Activated CD4-positive, alpha-beta T cell treated with anti-CD3 and anti-CD28 coated beads, Interleukin-2, amount 50 U/mL, for 24 hours (primary cell): ENCODE data around the gene KRTAP13-4.

Experiments
- DNase-seq, 2 donors: peaks; one replicate each; pipeline ENCODE4 v3.0.0-alpha.2; 2020; ENCODE audit warnings: low read depth in 1 of 2, low spot score in 1 of 2

Gene KRTAP13-4, protein sequence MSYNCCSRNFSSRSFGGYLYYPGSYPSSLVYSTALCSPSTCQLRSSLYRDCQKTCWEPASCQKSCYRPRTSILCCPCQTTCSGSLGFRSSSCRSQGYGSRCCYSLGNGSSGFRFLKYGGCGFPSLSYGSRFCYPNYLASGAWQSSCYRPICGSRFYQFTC

DNA sequence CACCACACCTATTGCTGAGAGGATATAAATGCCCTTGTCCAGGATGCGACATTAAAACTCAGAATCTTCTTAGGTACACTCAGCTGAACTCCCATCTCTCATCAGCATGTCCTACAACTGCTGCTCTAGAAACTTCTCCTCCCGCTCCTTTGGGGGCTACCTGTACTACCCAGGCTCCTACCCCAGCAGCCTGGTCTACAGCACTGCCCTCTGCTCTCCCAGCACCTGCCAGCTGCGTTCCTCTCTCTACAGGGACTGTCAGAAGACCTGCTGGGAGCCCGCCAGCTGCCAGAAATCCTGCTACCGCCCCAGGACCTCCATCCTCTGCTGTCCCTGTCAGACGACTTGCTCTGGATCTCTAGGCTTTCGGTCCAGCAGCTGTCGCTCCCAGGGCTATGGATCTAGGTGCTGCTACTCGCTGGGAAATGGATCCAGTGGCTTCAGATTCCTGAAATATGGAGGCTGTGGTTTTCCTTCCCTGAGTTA is at the start of gene KRTAP13-4:
Gene KRTAP13-4 (plus strand): TSS at position 51 of the 486 bp plus-strand sequence. CDS start 56 bp downstream, at position 107.
- no peak for DNase-seq

DNA sequence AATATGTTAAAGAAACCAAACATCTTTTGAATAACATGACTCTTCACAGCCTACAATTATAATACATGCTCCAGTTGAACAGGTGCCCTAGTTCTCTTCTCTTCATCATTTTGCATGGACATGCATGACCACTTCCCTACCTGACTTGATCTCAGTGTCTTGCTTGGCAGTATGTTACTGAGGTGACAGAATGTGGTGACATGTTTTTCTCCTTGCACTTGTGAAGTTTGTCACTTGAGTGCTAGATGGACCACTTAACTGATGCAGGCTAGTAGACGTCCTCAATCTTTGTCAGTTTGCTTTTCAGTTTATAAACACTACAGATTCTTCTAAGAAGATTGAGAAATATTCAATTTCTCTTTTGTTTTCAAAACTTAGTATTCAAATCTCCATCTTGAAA is 47.8 kb upstream of the KRTAP13-4 start:
- no peak for DNase-seq

DNA sequence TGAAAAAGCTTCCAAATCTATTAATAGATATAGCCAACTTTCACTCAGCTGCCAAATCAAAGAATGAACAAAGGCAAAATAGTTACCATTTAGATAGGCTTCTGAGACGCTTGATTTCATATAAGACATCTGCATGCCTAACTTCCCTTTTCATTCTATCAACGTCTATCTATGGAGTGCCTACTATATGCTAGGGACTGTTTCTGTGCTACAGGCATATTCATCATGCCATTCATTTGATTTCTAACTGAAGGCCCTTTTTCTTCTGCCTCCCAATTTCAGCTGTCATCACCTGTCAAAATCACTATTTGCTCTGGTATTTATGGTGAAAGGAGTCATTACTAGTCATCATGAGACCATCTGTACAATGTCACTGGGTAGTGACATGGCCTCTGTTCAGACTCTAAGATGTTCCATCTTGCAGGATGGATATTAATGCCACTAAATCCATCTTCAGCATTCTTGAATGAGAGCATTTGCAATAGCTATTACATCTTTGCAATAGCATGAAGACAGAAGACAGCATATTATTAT is 38.5 kb upstream of the KRTAP13-4 start:
- no peak for DNase-seq

DNA sequence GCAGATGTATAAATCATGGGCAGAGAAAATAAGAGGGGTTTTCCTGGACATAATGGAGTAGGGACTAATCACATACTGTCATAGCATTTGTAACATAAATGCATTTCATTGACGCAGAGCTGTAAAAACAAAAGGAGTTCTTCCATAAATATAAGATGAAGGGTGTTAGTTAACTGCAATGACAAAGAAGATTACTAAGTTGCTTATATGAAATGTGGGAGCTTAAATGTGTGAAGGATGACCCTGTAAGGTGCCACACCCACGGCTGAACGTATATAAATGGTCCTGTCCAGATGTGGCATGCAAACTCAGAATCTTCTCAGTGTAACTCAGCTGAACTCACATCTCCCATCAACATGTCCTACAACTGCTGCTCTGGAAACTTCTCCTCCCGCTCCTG is 34.3 kb upstream of the KRTAP13-4 start, which contains the start of gene KRTAP13-1:
Gene KRTAP13-1 (plus strand): TSS at position 301 of the 400 bp plus-strand sequence. CDS start 56 bp downstream, at position 357.
- no peak for DNase-seq

DNA sequence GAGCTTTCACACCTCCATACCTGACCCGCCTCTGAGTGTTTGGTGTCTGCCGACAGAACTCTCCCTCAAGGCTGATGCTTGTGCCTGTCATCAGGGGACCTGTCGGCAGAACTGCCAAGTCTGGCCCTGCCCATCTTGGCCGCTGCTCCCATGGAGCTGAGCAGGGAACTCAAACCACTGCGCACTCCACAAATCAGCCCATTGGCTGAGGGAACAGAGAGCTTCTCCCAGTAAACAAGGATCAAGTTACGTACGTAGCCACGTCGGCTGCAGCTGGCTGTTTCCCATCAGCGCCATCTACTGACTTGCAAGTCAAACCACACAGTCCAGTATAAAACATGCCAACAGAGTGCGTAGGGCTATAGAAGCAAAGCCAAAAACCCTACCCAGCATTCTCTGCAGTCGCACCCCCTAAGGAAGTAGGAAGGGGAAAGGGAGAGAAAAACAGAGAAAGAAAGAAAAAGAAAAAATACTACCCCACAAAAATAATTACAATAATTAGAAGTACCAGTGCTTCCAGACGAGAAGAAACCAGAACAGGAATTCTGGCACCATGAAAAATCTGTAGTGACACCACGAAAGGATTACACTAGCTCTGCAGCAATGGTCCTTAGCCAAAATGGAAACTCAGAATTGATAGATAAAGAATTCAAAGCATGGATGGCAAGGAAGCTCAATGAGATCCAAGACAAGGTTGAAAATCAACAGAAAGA is 21.1 kb upstream of the KRTAP13-4 start:
- no peak for DNase-seq

DNA sequence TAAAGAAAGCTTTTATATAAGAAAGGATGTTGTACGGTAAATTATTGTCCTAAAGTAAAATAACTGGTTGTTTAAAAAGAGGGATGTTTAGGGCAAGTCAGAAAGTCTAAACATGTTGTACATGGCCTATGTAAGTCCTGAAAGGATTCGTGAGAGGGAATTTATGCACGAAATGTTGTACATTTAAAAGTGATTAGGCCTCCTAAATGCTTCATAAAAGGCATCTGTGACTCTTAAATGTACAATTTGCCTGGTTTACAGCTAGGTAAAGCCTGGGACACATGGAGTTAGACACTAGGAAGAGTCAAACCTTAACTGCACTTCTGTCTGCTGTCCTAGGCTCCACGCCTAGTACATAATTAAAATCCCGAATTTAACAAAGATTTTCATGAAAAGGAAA is 14.0 kb upstream of the KRTAP13-4 start:
- DNase-seq: no peak

DNA sequence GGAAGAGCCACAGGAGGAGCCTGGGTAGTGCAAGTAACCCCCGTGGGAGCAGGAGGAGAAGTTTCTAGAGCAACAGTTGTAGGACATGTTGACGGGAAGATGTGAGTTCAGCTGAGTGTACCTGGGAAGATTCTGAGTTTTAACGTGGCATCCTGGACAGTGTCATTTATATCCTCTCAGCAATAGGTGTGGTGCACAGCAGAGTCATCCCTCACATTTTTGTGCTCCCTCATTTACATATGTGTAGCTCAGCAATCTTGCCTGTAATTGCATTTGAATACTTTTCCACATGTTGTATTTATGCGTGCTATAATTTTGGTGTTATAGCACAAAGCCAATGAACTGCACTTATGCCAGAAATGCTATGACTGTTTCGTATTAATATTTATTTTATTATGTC is 4.2 kb upstream of the KRTAP13-4 start, which contains the start of gene KRTAP13-3:
Gene KRTAP13-3 (minus strand): TSS at position 101 of the 400 bp plus-strand sequence. CDS start 14 bp downstream, at position 87.
- DNase-seq: no peak

DNA sequence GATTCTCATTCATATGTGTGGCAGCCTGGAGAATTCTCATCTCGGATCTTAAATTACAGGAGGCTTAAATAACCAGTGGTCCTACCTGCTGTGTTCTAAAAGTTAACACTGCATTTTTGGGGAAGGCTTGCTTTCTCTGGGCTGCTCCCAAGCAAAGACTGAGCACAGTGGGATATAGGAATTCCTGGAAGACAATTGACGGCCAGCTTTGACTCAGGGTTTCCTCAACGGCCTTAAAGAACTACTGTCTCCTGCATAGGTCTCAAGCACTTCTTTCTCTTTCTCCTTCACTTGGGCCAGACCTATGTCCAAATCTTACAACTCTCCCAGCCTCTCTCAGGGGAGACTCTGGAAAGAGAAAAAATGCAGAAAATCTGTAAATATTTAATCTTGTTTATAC is 3.3 kb upstream of the KRTAP13-4 start:
- no peak for DNase-seq

DNA sequence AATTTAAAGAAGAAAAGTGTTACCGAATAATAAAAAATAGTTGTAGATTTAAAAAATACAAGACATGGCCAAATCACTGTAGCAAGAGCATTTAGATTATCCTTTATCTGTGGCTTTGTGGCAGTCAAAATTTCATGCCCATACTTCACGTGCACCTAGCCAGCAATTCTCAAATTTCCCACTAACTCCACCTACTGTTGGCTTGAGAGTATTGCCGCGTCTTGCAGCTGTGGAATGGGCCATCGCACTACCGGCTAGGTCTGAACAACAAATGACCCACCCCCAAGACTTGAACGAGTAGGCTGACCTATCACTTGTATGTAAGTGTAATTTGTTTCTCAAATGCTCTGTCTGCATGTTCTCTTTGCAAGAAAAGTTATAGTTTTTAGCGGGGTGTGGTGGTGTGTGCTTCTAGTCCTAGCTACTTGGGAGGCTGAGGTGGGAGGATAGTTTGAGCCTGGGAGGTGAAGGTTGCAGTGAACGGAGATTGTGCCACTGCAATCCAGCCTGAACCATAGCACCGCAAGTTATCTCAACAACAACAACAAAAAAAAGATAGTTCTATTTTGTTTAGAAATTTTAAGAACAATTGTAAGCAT is 4.1 kb downstream of the KRTAP13-4 start:
- no peak for DNase-seq

DNA sequence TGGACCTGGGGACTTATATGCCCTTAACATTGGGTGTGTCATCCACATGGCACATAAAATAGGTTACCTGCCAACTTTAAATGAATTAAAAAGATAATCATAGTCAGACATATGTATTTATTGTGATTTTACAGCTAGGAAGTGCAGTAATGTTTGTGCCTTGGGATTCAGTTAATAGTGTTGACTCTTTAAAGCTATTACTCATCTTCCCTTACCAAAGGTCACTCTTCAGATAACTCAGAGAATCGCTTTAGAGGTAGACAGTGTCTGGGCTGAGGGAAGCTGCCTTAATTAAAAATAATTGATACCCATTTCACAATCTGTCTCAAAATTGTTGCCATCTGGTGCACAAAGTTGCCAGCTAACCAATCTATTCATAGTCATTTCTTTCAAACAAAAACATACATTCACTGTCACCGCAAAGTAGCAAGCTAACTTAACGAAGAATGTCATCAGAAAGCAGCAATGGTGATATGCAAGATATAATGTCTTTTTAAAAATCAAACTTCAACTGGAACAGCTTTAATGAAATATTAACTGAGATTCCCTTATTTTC is 7.1 kb downstream of the KRTAP13-4 start:
- DNase-seq: no peak

DNA sequence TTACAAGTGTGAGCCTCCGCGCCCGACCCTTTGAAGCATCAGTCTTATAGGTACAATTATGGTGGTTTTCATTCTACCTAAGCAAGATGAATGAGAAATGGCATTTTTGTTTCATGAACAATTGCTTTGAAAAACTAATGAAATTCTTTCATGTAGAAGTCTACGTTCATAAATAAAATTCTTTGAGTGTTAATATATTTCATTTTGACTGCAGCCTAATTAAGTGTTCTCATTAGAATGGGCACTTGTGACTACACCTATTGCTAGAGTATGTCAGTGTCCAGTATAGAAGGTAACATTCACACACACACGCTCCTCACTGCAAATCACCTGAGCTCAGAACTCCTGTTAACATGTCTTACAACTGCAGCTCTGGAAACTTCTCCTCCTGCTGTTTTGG is 10.0 kb downstream of the KRTAP13-4 start, which contains the start of gene KRTAP15-1:
Gene KRTAP15-1 (plus strand): TSS at position 301 of the 400 bp plus-strand sequence. CDS start 53 bp downstream, at position 354.
- DNase-seq: no peak

DNA sequence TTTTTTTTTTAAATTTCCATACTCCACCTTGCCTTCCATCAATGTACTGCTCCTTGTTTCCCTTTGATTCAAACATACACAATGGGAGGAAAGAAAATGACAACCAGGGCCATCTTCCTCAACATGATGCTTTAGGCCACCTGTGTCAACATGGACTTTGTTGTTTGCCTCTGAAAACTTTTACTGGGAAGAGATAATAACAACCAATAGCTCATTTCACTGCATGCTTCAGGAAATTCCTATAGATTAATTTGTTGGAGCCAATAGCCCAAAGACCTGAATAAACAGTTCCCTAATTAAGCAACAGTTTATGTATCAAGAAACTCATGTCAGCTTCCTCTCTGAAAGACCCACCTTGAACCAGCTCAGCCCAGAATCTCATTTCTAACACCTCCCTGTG is 13.2 kb downstream of the KRTAP13-4 start:
- no peak for DNase-seq

DNA sequence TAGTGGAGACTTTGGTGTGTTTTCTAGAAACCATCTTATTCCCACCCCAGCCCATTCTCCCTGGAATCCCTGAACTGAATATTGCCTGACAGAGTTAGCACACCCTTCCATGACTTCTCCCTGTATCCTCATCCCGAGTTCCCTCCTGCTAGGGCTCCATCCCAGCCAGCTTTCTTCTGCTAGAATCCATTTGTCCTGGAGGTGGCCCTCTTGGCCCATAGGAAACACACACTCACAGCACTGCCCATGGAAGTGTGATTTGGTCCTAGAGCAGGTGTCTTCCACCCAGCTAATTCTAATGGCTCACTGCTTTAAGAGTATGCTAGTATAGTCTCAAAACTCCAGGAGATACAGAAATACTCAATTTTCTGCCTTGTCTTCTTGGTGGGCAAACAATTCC is 14.2 kb downstream of the KRTAP13-4 start:
- no peak for DNase-seq

DNA sequence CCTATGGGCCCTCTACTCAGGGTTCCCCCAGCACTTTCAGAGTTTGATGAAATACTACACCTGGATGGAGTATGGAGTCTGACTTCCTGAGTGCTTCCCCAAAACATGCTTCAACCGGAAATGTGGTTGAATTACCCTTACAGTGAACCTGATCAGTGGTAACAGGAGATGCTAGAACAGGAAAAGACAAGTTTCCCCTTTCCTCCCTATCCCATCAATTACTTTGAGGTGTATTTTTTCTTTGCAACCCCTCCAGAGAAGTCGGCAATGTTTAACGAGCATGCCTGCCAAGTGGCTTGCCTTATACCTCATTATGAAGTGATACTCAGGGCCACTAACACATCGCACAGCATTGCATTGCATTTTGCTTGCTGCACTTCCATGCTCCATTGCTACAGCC is 17.0 kb downstream of the KRTAP13-4 start:
- DNase-seq: no peak

DNA sequence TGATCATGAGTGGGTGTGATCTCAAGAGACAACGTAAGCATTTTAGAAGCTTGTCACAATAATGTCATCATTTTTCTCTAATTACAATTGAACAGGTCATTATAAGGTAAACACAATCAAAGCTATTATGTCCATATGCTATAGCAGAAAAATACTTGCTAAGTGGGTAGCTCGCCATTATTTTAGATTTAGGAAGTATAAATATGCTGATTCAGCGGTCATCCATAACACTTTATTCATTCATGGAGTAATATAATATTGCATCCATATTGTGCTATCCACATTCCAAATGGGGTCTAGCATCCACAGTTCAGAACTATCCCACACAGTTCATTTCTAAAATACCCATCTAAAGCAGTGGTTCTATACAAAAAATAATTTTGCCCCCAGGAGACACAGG is 18.5 kb downstream of the KRTAP13-4 start:
- DNase-seq: no peak

DNA sequence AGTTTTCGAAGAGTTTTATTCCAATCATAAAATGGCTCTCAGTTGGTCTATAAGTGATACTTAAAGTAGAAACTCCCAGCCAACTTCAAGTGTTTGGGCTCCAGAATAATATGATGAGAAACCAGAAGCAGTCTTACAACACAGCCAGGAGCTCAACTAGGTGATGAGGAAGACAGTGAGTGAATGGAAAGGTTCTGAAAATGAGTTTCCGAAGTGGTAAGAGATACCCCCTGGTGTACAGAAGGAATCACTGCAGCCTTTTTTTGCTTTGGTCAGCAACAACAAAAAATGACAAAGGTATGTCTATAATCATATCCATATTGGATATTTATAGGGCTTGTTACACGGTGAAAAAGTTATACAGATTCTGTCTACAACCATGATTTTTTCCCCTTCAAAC is 33.7 kb downstream of the KRTAP13-4 start:
- no peak for DNase-seq

DNA sequence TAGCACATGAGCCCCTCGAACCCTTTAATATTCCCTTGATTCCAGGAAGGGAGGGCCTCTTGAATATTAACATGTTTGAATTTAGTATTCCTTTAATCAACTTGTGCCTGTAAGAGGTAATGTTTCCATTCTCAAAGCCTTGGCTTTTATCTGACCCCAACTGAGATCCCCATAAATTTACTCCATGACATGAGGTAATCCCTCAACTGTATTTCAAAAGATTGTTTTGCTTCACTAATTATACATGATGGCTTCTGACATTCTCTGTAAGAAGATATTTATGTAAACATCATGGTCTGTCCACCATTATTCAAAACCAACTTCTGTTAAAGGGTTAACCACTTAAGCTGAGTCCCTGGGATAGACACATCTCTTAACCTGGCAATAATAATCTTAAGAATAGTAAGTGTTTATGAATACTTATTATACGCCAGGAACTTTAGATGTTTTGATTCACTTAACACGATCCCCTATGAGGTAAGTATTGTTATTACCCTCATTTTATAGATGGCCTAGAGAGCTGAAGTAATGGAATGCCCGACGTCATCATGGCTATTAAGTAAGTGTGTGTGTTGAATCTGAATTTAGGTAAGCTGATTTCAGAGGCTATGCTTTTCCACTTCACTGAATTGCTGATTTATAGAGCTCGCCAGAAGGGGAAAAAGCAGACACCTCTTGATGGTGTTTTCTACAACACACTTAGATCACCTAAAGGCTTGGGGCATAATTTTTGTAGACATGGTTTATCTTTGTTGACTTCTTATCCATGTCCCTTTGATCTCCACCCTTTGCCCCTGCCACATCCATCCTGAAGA is 39.1 kb downstream of the KRTAP13-4 start:
- no peak for DNase-seq

DNA sequence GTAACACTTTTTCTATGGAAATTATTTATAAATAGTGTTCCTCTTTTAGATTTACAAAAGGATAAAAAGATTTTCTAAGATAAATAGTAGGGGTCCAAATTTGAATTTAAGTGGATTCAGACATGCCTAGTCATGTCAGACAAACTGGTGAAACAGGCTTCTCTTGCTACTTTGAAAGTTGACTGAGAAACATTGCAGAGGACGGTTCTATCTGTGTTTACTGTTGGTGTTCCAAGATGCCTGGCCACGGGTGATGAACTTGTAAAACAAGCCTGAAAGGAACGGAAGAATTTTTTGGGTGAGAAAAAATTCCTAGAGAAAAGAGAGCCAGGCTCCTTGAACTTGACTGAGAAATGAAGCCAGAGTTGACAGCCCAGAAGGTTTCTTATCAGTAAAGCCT is 48.0 kb downstream of the KRTAP13-4 start:
- no peak for DNase-seq

DNA sequence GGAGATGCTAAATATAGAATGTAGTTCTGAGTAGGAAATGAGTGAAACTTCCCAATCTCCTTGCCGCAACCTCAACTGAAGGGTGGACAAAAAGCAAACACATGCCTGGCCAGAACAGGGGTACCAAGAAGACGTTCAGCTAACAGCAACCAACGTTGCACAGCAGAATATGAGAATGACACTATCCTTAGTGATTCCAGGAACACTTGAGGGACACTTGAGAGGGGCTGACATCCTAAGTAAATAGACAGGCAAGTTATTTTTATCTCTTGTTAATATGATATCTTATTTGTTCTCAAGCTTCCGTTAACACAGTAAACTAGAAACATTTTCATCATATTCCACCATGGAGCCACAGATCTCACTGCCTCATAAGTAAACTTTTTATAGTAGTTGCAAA is 49.2 kb downstream of the KRTAP13-4 start:
- no peak for DNase-seq

DNA sequence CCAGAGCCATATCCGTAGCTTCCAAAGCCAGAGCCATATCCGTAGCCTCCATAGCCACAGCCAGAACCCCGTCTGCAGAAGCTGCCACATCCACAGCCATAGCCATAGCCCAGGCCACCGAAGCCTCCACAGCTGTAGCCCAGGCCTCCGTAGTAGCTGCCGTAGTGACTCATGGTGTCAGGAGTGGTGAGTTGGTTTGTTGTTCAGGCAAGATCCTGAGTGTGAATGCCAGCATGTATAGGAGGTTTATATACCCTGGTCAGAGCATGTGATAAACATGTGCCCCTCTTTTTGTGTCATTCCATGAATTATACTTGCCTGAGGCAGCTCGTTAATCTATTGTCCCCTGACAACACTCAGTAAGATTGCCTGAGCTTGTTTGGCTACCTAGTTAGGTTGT is 50.1 kb downstream of the KRTAP13-4 start, which contains the start of gene KRTAP19-1:
Gene KRTAP19-1 (minus strand): TSS at position 223 of the 400 bp plus-strand sequence. CDS start 50 bp downstream, at position 173.
- DNase-seq: no peak
